GM18909 (cell line): Measurements from ENCODE around the gene NDN.

ENCODE experiments used
- ATAC-seq: cut with Tn5 transposase; IDR thresholded peaks from one replicate; pipeline ENCODE4 v1.9.1; 2021; ENCODE audit warnings: mild to moderate bottlenecking; ENCODE audit not compliant: unreplicated experiment, poor library complexity

NDN gene

GRCh38 chr15:23644829-23645228, 42.3 kb downstream of the NDN start:
- no peak for ATAC-seq

- peak; percentile 61 for ATAC-seq
These were observed 44.6 kb downstream of the NDN start for GRCh38 chr15:23642413-23643044.
